GM12873 (cell line): ENCODE data around the gene MMRN2.

ENCODE experiments used
- TF ChIP-seq, protein P1 (sequence below): IDR thresholded peaks from 2 replicates; pipeline ENCODE4 v1.5.1; 2012; ENCODE audit warnings: low read depth, mild to moderate bottlenecking, moderate library complexity, low read length, control low read depth; ENCODE audit not compliant: insufficient read depth; ENCODE audit errors: missing control alignments

The MMRN2 gene

GRCh38 chr10:86955501-86956194, 1.8 kb downstream of the MMRN2 start:
- TF ChIP-seq, protein P1, sequence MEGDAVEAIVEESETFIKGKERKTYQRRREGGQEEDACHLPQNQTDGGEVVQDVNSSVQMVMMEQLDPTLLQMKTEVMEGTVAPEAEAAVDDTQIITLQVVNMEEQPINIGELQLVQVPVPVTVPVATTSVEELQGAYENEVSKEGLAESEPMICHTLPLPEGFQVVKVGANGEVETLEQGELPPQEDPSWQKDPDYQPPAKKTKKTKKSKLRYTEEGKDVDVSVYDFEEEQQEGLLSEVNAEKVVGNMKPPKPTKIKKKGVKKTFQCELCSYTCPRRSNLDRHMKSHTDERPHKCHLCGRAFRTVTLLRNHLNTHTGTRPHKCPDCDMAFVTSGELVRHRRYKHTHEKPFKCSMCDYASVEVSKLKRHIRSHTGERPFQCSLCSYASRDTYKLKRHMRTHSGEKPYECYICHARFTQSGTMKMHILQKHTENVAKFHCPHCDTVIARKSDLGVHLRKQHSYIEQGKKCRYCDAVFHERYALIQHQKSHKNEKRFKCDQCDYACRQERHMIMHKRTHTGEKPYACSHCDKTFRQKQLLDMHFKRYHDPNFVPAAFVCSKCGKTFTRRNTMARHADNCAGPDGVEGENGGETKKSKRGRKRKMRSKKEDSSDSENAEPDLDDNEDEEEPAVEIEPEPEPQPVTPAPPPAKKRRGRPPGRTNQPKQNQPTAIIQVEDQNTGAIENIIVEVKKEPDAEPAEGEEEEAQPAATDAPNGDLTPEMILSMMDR, result no peak

GRCh38 chr10:86954681-86955500, 2.5 kb downstream of the MMRN2 start:
- TF ChIP-seq, protein P1, result no peak

DNA sequence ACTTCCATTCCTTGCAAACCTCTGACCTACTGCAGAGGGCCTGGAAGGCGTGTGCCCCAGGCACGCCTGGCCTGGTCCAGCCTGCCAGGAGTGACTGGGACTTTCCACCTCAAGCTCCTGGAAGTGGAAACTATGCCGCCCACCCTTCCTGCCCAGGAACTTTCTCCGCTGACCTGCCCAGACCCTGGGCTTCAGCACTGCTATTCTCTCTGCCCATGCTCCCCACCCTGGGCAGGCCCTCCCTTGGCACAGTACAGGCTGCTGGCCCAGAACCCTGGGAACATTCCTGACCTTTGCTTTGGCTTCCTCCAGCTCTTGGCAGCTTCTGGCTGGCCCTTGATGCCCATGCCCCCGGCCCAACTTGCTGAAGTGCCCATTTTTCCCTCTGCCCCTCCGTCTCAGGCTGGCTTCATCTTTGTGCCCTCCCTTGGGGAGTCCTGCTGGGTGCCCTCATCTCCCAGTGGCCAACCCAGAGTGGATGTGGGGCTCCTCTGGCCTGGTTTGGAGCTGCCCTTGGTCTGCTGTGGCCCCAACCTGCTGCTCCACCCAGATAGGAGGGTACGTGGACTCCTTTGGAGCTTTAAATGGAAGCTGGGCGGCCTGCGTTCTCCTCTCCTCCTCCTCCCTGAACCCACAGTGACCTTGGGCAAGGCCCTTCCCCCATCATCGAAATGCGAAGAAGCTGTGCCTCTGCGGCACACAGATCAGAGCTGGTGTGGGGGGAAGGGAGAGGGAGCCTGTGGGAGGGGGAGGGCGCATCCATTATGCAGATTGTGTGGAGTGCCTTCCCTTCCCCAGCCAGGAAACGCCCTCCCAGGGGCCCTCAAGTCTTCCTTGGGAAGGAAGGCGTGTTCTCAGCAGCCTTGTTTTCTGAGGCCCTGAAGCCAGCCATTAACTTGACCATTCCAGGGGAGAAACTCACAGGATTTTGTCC, 3.4 kb downstream of the MMRN2 start:
- TF ChIP-seq, protein P1, result no peak

DNA sequence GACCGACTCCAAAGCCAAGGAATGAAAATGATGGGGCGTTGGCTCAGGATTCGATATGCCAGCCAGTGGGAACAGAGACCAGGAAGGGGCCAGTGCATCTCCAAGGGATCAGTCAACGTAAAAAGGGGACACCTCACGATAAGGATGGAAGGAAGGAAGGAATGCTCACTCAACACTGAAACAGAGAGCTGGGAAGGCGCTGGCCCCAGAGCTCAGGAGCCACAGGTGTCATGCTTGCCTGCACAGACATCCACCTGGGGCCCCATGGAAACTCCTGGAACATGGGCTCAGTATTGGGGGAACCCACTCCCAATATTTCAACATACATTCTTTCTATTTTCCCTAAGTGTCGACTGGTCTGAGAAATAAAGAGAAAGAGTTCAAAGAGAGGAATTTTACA, 5.3 kb downstream of the MMRN2 start:
- TF ChIP-seq, protein P1, result no peak

DNA sequence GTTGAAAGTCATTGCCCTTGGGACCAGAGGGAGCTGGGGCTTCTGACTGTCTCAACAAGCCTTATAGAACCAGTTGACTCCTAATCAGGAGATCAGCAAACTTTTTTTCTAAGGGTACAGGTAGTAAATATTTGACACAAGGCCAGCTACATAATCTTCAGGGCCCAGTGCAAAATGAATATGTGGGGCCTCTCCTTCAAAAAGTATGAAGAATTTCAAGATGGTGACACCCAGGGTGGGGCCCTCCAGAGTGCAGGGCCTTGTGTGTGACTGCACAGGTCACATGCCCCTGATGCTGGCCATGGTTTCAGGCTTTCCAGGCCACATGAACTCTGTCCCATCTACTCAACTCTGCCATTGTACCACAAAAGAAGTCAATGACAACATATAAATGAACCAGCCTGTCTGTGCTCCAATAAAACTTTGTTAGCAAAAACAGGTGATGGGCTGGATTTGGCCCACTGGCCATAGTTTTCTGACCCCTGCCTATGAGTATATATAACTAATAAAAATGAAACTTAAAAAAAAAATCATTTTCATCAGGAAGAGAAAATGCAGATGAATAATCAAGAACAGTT, 6.1 kb downstream of the MMRN2 start:
- TF ChIP-seq, protein P1, result no peak

DNA sequence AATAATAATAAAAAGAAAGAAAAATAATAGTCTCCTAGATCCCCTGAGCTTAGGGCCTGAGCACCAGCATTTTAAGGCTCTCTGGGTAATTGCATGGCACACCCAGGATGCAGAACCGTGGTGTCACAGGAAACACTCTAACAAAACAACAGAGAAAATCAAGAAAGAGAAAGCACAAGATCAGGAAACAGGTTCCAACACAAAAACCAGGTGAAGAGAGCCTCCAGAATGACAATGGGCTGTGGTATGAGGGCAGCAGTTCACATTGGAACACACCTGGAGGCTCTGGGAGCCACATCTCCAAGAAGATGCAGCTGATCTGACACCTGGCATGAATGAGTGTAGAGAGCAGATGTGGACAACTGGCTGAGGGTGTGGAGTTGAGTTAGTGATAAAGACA, 7.1 kb downstream of the MMRN2 start:
- TF ChIP-seq, protein P1, result no peak
